Measurements from ENCODE around the gene DDX46.

DNA sequence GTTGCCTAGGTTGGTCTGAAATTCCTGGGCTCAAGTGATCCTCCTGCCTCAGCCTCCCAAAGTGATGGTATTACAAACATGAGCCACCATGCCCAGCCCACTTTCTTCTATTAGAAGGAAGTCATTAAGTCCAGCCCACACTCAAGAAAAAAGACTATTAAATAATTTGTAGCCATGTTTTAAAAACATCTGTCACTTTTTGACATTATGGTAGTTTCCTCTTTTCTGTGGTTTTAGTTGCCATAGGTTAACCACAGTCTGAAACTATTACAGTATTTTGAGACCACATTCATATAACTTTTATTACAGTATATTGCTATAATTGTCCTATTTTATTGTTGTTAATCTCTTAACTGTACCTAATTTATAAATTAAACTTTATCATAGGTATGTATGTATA, 55.2 kb downstream of the DDX46 start:
- no peak for TF ChIP-seq POLR2A (IDR thresholded peaks at IDR 0.05; ENCODE audit: low read length)
- TF ChIP-seq, protein P1, sequence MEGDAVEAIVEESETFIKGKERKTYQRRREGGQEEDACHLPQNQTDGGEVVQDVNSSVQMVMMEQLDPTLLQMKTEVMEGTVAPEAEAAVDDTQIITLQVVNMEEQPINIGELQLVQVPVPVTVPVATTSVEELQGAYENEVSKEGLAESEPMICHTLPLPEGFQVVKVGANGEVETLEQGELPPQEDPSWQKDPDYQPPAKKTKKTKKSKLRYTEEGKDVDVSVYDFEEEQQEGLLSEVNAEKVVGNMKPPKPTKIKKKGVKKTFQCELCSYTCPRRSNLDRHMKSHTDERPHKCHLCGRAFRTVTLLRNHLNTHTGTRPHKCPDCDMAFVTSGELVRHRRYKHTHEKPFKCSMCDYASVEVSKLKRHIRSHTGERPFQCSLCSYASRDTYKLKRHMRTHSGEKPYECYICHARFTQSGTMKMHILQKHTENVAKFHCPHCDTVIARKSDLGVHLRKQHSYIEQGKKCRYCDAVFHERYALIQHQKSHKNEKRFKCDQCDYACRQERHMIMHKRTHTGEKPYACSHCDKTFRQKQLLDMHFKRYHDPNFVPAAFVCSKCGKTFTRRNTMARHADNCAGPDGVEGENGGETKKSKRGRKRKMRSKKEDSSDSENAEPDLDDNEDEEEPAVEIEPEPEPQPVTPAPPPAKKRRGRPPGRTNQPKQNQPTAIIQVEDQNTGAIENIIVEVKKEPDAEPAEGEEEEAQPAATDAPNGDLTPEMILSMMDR (IDR thresholded peaks at IDR 0.05): no peak
- no peak for TF ChIP-seq RNF2 (IDR thresholded peaks at IDR 0.05; ENCODE audit: borderline replicate concordance, low read depth)
- TF ChIP-seq CEBPB (IDR thresholded peaks at IDR 0.05): no peak
- TF ChIP-seq FOXS1 (CRISPR knock-in tag; IDR thresholded peaks at IDR 0.05): no peak
